GM21786 (cell line): ENCODE data around the gene LOXL1.

Source experiments
- ATAC-seq: cut with Tn5 transposase; IDR thresholded peaks from one replicate; pipeline ENCODE4 v1.9.1; 2021; ENCODE audit not compliant: unreplicated experiment

The LOXL1 gene

GRCh38 chr15:73926219-73927002 is at the start of gene LOXL1:
Gene LOXL1 (plus strand): TSS chr15:73926462. CDS start chr15:73926784, 322 bp downstream.
- no peak for ATAC-seq

DNA sequence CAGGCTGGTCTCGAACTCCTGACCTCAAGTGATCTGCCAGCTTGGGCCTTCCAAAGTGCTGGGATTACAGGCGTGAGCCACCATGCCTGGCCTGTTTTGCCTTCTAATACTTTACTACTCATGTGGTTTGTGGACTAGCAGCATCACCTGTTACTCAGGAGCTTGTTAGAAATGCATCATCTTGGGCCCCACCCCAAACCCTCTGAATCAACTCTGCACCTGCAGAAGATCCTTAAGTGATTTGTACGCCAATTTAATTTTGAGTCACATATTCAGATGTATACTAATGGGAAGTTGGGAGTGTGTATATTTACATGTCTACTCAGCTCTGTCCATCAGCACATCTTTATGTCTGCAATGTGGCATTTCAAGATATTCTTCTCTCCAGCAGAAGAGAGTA is 46.8 kb upstream of the LOXL1 start:
- ATAC-seq = no peak

DNA sequence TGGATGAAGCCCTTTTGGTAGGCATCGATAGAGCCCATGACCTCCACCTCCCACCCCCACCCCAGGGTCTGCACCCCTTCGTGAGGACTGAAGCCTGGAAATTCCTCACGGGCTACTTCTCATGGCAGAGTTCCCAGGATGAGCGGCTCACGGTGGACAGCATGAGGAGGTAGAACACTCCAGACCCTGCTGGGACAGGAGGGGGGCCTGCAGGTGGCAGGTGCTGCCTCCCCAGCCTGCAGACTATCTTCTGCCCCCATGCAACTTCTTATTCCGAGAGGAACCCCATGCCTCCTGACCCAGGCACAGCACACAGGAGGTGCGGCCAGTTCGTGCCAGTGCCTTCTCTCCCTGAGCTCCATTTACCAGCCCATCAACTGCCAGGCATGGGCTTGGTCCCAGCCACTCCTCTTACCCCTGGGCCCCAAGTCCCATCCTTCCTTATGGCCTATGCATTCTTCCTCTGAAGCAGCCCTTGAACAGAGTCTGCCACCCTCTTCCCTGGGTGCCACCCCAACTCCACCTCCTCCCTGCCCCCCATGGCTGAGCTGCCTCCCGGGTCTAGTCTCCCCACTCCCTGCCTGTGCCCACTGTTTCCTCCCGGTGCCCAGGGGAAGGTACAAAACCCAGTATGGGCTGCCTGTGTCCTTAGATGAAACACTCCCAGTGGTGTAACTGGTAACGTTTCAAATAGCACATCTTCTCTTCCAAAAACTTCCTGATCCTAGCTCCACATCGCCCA is 44.5 kb upstream of the LOXL1 start:
- no peak for ATAC-seq

DNA sequence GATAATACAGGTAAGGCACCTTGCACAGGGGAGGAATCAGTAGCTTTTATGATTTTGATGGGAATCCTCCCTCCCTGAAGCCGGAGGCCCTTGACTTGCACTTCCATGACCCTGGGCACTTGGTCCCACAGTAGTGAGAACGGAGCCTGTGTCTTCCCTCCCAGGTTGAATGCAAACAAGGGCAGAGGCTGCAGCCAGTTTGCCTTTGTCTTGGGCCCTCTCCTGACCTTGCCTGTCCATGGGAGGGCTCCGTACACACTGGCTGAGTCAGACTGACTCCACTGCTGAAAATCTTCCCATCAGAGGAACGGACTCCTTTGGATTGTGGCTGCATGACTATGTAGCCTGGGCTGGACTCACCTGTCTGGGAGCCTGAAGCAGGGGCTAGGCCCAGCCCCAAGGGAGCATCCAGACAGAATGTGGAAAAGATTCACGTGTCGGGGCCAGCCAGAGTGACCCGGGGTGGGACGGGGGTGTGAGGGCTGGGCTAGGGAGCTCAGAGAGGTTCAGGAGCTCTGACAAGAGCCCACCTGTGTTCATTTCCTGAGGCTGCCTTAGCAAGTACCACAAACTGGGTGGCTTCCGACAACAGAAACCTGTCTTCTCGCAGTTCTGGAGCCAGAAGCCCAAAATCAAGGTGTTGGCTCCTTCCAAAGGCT is 43.4 kb upstream of the LOXL1 start:
- no peak for ATAC-seq

DNA sequence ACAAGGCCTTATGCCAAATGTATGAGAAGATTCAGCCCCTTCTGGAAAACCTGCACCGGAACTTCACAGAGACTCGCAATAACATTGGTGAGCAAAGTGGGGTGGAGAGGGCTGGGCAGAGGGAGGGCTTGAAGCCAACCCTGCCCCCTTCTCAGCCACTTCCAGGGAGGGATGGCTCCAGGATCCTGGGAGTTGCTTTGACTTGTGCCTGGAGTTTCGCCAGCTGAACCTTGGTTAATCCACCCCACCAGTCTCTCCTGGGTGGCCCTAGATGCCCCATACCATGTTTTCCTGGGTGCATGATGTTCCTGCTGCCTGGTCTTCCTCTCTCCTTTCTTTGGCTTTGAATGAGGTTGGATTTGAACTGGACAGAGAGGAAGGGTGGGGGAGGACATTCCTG is 42.1 kb upstream of the LOXL1 start:
- ATAC-seq = no peak

DNA sequence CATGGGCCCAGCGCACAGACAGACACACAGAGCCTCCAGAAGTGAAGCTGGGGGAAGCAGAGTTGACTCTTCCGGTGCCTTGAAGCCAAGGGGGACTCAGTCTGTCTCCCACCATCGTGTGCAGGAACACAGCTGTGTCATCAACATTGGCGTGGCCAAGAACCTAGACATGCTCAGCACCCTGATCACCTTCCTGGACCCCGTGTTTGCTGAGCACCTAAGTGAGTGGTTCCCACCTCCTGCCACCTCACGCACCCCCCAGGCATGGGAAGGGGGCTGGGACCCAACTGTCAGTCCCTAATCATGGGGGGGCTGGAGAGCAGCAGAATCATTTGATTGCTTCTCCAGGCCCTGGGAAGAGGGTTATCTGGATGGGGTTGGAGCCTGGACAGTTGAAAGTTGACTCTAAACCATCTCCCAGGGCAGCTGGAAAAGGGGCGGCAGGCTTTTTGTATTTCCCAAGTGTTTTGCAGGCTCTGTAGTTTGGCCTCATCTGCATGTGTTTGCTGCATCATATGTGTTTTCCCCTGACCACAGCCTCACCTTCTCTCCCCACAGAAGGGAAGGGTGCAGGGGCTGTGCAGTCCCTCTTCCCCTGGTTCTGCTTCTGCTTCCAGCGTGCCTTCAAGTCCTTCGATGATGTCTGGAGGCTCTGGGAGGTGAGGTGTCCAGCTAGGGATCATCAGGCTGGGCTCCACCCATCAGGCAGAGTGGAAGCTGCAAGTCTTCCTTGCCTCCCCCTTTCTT is 40.1 kb upstream of the LOXL1 start:
- no peak for ATAC-seq

DNA sequence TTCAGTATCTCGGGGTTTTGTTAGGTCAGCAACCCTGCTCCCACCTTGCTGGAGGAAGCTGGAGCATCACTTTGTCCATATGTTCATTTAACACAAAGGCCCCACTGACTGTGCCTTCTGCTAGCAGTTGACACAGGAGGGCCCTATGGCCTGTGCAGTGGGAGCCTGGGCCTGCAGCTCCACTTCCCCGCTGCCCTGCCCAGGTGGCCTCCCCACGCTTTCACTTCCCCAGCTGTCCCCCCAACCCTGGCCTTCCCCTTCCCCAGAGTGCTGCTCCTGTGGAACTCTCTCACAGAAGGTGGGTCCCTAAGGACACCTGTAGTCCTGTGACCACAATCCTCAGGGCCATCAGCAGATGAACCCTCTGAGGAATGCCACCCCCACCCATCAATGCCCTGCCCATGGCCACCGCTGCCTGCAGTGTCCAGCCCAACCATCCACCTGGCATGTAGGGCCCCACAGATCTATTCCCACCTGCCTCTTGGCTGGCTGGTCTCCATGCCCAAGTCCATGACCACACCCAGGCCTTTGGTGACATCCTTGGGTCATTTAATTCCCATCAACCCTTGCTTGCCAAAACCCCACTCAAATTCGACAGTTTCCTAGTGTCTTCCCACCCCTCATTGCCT is 39.4 kb upstream of the LOXL1 start:
- ATAC-seq = no peak

- no peak for ATAC-seq
Observed at GRCh38 chr15:73887481-73887880, 38.8 kb upstream of the LOXL1 start.

DNA sequence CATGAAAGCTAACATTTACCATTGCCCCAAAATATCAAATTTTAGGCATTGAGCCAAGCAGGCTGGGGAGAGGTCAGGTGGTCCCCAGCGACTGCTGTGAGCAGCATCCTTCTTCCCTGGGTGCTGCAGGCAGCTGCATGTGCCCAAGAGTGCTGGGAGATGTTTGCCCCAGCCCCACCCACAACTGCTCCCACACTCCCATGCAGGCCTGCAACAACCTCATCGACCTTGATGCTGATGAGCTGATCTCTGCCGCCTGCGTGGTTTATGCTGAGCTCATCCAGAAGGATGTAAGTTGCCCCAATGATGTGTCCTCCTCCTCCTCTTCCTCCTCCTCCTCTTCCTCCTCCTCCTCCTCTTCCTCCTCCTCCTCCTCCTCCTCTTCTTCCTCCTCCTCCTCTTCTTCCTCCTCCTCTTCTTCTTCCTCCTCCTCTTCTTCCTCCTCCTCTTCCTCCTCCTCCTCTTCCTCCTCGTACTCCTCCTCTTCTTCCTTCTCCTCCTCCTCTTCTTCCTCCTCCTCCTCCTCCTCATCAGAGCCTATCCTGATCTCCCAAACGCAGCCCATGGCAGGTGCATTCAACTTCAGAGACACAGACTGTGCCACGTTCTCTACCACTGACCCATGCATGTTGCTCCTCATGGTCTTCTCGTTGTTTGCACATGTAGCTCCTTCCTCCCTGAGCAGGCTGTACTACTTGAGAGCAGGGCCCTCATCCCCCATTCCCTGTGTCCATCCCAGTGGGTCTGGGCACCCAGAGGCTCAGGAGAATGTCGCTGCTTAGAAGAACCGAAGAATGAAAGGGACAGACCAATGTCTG is 37.8 kb upstream of the LOXL1 start:
- ATAC-seq = no peak

DNA sequence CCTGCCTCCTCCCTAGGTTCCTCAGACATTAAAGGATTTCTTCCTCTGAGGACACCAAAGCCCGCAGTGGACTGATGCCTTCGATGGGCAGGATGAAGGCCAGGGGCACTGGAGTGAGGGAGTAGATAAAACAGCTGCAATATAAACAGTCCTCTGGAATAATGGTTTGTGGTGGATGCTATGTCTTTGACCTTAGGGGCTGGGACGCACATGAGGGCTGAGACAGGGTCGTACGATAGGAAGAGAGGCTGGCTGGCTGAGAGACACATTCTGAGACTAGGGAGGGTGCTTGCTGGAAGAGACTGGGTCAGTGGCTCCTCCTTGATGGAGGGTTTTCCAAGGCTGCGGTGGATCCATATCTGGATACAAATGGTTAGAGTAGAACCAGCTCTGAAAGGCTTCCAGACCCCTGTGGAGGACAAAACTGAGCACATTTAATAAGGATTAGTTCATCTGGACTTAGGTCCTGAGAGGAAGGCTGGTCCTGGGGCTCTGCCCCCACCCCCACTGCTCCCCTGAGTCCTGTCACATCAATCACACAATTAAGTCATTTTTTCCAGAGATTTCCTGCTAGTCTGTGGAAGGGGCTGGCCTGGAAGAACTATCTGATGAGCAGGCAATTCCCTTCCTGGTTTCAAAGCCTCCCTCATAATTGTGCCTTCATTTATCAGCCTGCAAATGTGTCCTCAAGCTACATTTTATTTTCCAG is 37.1 kb upstream of the LOXL1 start:
- ATAC-seq = no peak

- no peak for ATAC-seq
Observed at GRCh38 chr15:73889762-73890124, 36.5 kb upstream of the LOXL1 start.

DNA sequence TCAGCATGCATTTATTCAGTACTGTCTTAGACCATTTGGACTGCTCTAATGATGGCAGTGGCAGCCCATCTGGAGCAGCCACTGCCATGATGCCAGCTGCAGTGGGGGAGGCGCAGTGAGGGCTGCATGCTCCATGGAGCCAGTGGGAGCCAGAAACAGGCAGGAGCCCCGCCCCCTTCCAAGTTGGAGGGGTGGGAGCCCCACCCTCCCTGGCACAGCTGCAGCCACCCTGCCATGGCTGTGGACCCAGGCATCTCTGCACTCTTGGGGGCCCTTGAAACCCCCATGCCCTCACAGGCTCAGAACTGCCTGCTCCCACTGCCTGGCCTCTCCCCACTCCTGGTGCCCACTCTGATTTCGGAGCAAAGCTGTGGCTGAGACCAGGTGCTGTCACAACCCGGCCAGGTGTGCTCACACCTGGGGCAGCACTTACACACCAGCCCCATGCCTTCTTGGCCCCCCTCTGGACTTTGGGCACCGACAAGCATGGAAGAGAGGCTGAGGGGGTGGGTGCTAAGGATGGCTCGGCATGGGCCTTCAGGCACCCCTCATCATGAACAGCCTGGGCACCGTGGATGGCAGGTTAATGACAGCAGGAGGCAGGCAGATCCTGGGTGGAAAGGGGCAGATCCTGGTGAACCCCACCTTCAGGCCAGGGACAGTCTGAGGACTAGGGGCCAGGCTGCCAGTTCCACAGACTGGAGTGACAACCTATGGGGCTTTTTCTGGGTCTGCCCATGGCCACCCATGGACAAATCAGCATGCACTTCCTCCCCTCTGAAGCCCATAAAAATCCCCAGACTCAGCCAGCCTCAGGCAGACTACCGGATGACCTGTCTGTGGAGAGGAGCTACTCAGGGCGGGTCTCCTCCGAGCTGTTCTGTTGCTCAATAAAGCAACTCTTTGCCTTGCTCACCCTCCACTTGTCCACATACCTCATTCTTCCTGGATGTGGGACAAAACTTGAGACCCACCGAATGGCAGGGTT is 34.6 kb upstream of the LOXL1 start:
- ATAC-seq = no peak

DNA sequence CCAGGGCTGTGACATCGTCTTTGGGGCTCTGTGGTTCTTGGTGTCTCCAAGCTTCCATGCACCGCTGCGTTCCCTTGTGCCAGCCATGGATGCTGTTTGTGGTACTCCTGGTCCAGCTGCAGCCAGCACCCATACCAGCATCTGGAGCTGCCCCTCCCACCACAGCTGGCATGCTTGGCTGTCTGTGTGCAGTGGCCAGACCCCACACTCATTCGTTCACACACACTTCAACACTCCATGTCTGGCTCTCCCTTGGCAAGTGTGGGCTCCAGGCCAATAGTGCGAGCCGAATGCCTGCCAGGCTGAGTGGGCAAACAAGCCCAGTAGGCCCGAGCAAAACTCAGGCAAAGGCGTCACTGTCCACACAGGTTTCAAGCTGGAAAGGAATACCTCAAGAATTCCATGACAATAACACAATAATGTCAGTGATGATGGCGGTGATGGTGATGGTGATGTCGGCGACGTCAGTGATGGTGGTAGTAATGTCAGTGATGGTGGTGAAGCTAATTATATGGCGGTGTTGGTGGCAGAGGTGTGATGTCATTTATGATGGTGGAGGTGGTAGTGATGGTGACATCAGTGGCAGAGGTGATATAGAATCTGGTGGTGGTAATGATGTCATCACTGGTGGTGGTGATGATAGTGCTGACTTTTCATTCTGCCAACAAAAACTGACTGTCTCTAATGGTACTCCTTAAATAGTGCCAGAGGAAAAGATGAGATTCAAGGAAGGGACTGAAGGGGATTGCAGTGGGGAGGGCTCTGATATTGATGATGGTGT is 33.6 kb upstream of the LOXL1 start:
- no peak for ATAC-seq

GRCh38 chr15:73894133-73894814 is 32.0 kb upstream of the LOXL1 start:
- no peak for ATAC-seq

- no peak for ATAC-seq
Observed at GRCh38 chr15:73897441-73898261, 28.6 kb upstream of the LOXL1 start.
